ENCODE measurements around the gene RGS19.

DNA sequence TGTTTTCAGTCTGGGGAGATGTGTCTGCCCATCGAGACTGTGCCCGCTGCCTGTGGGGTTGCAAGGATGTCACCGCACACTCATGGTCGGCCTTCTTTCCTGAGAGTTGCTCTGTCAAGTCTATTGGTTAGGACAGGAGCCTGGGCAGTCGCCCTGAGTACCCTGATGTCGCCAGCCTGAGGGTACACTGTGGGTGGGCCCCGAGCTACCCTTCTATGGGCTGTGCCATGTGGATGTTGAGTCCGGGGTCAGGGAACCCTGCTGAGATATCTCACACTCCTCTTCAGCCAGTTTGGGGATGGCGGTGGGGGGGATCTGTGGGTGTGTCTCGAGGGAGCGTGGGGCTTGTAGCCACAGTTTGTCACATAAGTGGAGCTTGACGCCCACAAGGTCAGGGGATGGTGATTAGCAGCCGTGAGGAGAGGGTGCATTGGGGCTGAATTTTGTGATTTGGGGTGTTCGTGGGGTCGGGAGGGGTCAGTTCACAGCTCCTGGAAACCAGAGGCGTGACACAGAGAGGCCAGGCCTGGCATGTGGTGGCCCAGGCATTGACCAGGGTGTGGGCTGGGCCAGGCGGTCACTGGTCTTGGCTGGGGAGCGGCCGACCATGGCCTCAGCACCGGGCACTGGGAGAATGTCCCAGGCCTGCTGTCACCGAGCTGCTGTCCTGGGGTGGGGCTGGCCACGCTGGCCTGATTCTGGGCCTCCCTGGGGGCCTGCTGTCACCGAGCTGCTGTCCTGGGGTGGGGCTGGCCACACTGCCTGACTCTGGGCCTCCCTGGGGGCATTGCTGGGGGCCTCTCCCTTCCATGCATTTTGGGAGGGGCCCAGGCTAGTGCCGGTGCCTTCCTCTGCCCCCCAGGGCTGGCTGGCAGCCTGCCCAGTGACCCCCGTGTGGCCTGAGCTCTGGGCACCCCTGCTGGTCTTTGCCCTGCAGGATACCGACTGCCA is 29.7 kb upstream of the RGS19 start:
- TF ChIP-seq CTCF (optimal IDR thresholded peaks at IDR 0.05 in 1 of 3, IDR thresholded peaks at IDR 0.05 in 1 of 3, conservative IDR thresholded peaks at IDR 0.05 in 1 of 3; ENCODE audit: extremely low read depth in 1 of 3, insufficient read depth in 2 of 3, low read length in 3 of 3) (no peak), EZH2 (IDR thresholded peaks at IDR 0.05; ENCODE audit: low read length) (no peak)
